H7 (cell line): Measurements from ENCODE around the gene LIX1L. TPM values are rescaled to one million over a fixed set of nuclear protein-coding genes. Genes with fewer than 3 reads are reported as not detected.
A peak's percentile ranks its signal among the peaks of the same experiment; 100 is the strongest.

Experiments used
- DNase-seq: peaks from one replicate; pipeline ENCODE4 v3.0.0; 2012
- H3K27me3 ChIP-seq: 2 replicates; pipeline ENCODE4 v1.6.0; 2011; ENCODE audit warnings: mild to moderate bottlenecking, low read length; ENCODE audit not compliant: control insufficient read depth, insufficient read depth
- H3K36me3 ChIP-seq: replicated peaks from 2 replicates; pipeline ENCODE4 v1.5.1; 2011; ENCODE audit warnings: low read length; ENCODE audit not compliant: control insufficient read depth, insufficient read depth
- H3K4me3 ChIP-seq: 2 replicates; pipeline ENCODE4 v1.5.1; 2011; ENCODE audit warnings: low read depth, mild to moderate bottlenecking, control low read depth, low read length, moderate library complexity; ENCODE audit not compliant: insufficient read depth
- total RNA-seq: library from RNA; depleted of rRNA; stranded (reverse); fragments of >200 nt; shearing (Covaris generic); gene quantifications from 2 replicates; pipeline ENCODE4 v1.2.3, GENCODE V29; 2014

LIX1L gene
- total RNA-seq, 1 experiment from 2014 or later: 24.3 TPM

GRCh38 chr1:145978854-145979745 is 21.3 kb upstream of the LIX1L start:
- peak; percentile 79 for DNase-seq
- Histone ChIP-seq H3K4me3 (peak overlapping the region; percentile 15), H3K27me3 (peaks cover 2% of the 10 kb centered on the region; the same call in 1 of the 2 replicates), H3K36me3 (no peaks in the 10 kb centered on the region)

- Histone ChIP-seq H3K27me3 (peaks cover 2% of the 10 kb centered on the region; the same call in 1 of the 2 replicates), H3K36me3 (no peaks in the 10 kb centered on the region), H3K4me3 (no peak overlapping the region)
- DNase-seq: no peak
Measured at GRCh38 chr1:145978471-145978853, 20.6 kb upstream of the LIX1L start.

- H3K36me3 ChIP-seq: no peaks in the 10 kb centered on the region
- no peak overlapping the region for H3K4me3 ChIP-seq
- H3K27me3 ChIP-seq: peaks cover 2% of the 10 kb centered on the region; the same call in 1 of the 2 replicates
- peak; percentile 80 for DNase-seq
Measured at GRCh38 chr1:145977486-145978470, 20.0 kb upstream of the LIX1L start.

- Histone ChIP-seq H3K36me3 (no peaks in the 10 kb centered on the region), H3K4me3 (no peak overlapping the region), H3K27me3 (no peaks in the 10 kb centered on the region; the same call in 1 of the 2 replicates)
- no peak for DNase-seq
Measured at GRCh38 chr1:145977016-145977415, 19.2 kb upstream of the LIX1L start.

- H3K36me3 ChIP-seq: no peaks in the 10 kb centered on the region
Measured at GRCh38 chr1:145975216-145975615, 17.4 kb upstream of the LIX1L start.

GRCh38 chr1:145974721-145975120 is 16.9 kb upstream of the LIX1L start:
- no peak for DNase-seq
- Histone ChIP-seq H3K36me3 (no peaks in the 10 kb centered on the region), H3K27me3 (no peaks in the 10 kb centered on the region), H3K4me3 (no peak overlapping the region)

More at GRCh38 chr1:145975216-145975615, 17.4 kb upstream of the LIX1L start:
- no peaks in the 10 kb centered on the region for H3K27me3 ChIP-seq
- no peak overlapping the region for H3K4me3 ChIP-seq
- DNase-seq: no peak

GRCh38 chr1:145972580-145972979 is 14.8 kb upstream of the LIX1L start:
- DNase-seq: no peak
- Histone ChIP-seq H3K4me3 (no peak overlapping the region), H3K36me3 (no peaks in the 10 kb centered on the region), H3K27me3 (no peaks in the 10 kb centered on the region)

GRCh38 chr1:145967288-145967687 is 9.5 kb upstream of the LIX1L start:
- Histone ChIP-seq H3K4me3 (no peak overlapping the region), H3K36me3 (no peaks in the 10 kb centered on the region), H3K27me3 (peaks cover 20% of the 10 kb centered on the region)
- DNase-seq: no peak

GRCh38 chr1:145965119-145965744 is 7.4 kb upstream of the LIX1L start:
- no peak for DNase-seq
- Histone ChIP-seq H3K36me3 (no peaks in the 10 kb centered on the region), H3K4me3 (peak overlapping the region; percentile 71), H3K27me3 (peaks cover 39% of the 10 kb centered on the region)

GRCh38 chr1:145964328-145965118 is 6.7 kb upstream of the LIX1L start, which contains the start of the genes ANKRD34A and POLR3GL:
Gene ANKRD34A, minus strand, starts transcription at chr1:145964575. Its CDS starts 2,816 bp downstream, at chr1:145961759.
Gene POLR3GL, plus strand, starts transcription at chr1:145964690. Its CDS starts 10,176 bp downstream, at chr1:145974866.
- peaks cover 47% of the 10 kb centered on the region for H3K27me3 ChIP-seq
- peak within 1 kb of the TSS; percentile 71 for H3K4me3 ChIP-seq
- H3K36me3 ChIP-seq: no peaks in the 10 kb centered on the region
- DNase-seq: peak; percentile 89

GRCh38 chr1:145963265-145964019 is 5.6 kb upstream of the LIX1L start:
- no peaks in the 10 kb centered on the region for H3K36me3 ChIP-seq
- DNase-seq: no peak
- H3K27me3 ChIP-seq: peaks cover 57% of the 10 kb centered on the region
- peak overlapping the region; percentile 71; the same call in 1 of the 2 replicates for H3K4me3 ChIP-seq

GRCh38 chr1:145962157-145963102 is 4.6 kb upstream of the LIX1L start:
- Histone ChIP-seq H3K27me3 (peaks cover 61% of the 10 kb centered on the region), H3K4me3 (peak overlapping the region; percentile 87), H3K36me3 (no peaks in the 10 kb centered on the region)
- DNase-seq: peak; percentile 73
